GM18870 (cell line): ENCODE measurements around the gene CARD8.

ENCODE experiments used
- ATAC-seq: cut with Tn5 transposase; IDR thresholded peaks from one replicate; pipeline ENCODE4 v1.9.1; 2021; ENCODE audit warnings: moderate library complexity; ENCODE audit not compliant: unreplicated experiment

Gene CARD8

DNA sequence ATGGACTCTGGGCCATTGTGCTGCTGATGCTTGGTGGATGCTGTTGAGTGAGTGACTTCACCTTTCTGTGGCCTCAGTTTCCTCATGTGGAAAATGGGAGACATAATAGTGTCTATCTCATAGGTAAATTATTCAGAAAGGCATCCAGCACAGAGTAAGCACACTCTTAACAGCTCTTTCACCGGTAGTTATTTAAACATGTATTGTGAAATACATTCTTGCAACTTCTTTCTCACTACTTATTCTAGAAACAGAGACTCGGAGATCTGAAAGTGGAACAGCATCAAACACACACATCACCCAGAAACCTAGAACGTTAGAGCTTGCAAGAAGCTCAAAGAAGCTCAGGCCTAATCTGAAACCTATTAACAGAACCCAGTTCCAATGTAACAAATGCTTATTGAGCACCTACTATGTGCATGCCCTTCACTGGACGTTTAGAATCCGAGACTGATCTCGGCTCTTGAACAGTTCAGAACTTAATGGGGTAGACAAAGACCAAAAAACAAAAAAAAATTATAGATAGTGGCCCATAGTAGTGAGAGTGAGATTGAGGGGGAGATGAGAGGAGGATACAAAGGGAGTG, 81.2 kb downstream of the CARD8 start:
- no peak for ATAC-seq

DNA sequence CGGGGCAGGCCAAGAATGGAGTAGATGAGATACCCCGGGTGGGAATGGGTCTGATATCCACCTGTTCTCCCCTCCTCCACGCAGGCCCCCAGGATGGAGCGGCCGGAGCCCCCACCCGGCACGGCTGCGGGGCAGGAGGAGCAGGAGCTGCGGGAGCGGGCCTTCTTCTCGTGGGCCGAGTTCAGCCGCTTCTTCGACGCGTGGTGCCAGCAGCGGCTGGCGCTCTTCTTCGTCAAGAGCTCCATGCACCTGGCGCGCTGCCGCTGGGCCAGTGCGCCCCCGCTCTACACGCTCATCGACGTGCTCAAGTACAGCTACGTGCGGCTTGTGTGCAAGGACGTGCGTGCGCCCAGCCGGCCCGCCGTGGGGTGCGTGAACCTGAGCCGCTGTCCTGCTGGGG, 84.0 kb downstream of the CARD8 start:
- no peak for ATAC-seq

DNA sequence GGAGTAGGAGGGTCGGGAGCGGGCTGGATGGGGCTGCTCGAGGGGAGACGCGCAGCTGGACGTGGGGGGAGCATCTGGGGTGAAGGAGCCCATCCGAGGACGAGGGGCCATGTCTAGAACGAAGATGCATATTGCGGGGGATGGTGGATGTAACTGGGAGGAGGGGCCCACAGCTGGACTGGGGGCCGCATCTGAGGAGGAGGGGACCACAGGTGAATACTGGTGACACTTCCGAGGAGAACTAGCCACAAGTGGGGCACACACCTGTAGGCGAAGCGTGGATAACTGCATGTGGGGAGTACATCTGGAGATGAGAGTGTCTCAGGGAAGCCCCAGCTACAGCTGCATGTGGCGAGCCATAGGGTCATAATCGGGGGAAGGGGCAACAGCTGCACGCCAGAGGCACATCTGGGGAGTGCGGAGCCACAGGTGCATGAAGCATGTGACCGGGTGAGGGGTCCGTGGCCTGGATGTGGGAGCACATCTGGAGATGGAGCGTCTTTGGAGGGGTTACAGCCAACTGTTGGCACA, 84.8 kb downstream of the CARD8 start:
- no peak for ATAC-seq

DNA sequence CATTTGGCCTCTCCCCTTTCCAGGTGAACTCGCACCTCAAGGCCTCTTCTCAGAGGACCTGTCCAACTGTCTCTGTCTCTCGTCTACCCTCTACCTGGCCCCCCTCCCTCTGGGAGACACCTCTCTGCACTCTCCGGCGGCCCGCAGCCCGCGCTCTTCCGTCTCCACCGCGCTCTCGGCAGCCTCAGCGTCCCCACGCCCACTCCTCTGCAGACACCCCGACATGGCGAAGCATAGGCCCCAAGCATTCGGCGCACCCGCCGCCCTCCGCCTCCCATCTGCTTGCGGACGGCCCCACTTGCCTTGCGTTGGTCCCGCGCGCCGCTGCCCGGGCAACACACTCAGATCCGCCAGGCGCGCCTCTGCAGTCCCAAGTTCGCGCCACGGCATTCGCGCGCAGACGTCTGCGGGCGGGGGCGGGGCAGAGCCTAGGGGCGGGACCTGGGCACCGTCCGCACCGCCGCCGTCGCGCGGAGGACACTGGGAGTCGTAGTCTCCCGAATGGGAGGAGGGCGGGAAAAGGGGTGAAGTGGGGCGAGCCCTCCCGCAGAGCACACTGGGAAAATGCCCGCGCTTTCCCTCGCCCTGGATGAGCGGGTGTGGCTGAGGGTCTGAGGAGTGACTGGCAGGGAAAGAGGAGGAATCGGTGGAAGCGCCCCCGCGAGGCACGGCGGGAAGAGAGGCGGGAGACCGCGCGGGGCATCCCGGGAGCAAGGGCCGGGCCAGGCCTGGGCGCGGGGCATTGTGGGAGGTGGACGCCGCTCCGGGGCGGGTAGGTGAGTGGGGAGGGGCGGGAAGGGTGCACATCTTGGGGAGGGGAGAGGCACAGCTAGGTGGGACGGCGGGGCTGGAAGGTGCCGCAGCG, 85.5 kb downstream of the CARD8 start, which contains the start of the genes LIG1 and ZSWIM9:
Gene LIG1, minus strand, starts transcription at position 406 of the 865 bp plus-strand sequence. CDS start 4,778 bp downstream, outside the sequence.
Gene ZSWIM9, plus strand, starts transcription at position 742 of the 865 bp plus-strand sequence. CDS start 1,123 bp downstream, outside the sequence.
- ATAC-seq, result peak; percentile 64

DNA sequence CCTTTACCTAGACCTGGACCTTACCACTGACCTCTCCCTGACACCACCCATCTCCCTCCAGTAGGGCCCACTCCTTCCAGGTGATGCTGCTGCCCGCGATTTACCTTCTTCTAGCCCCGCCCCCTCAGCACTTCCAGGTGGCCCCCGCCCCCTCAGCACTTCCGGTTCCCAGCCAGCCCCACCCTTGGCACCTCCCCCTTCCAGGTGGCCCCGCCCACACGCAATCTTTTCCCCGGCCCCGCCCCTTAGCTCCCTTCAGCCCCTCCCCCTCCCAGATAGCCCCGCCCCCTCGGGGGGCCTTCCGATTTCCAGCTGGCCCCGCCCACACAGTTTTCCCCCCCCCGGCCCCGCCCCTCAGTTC, 86.2 kb downstream of the CARD8 start:
- ATAC-seq, result no peak

DNA sequence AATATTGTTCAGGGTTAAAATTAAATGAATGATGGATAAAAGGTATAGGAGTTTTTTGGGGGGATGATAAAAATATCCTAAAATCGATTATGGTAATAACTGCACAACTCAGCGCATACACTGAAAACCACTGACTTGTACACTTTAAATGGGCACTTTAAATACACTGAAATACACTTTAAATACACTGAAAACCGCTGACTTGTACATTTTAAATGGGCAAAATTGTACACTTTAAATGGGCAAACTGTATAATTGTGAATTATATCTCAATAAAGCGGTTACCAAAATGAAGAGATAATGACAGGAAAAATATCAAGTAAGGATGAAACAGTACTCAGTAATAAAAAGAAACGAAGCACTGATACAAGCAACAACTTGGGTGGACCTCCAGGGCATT, 87.0 kb downstream of the CARD8 start:
- no peak for ATAC-seq

DNA sequence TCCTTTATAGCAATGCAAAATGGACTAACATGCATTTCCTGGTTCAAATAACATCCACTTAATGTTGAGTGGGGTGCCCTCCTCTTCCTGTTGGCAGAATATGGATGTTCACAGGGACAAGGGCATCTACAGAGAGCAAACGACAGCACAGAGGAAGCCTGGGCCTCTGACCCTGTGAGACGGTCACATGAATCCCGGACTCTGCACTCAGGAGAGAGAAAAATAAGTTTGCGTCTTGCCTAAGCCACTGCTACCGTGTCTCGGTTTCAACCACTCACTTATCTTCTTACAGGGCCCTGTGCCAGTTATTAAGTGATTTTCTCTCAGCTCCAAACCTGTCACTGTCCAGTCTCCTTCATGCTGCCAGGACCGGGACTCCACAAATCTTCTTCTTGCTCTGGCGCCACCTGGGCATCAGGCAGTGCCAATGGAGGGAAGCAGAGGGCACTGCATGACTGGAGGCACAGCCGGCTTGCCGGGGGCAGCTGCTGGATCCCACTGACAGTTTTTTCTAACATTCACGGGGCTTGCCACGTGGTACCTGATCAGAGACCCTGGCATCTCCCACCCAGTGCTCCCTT, 97.4 kb downstream of the CARD8 start:
- ATAC-seq, result no peak
